ENCODE results near the gene DLX3.

DLX3 gene

GRCh38 chr17:49972486-49973270 is 22.3 kb downstream of the DLX3 start:
- DNase-seq, result no peak

- DNase-seq, result no peak
Measured at GRCh38 chr17:49971848-49972485, 23.1 kb downstream of the DLX3 start.

- DNase-seq, result no peak
Measured at GRCh38 chr17:49971199-49971847, 23.7 kb downstream of the DLX3 start.

GRCh38 chr17:49970498-49970897 is 24.5 kb downstream of the DLX3 start:
- no peak for DNase-seq

GRCh38 chr17:49969795-49970389 is 25.1 kb downstream of the DLX3 start:
- no peak for DNase-seq

DNA sequence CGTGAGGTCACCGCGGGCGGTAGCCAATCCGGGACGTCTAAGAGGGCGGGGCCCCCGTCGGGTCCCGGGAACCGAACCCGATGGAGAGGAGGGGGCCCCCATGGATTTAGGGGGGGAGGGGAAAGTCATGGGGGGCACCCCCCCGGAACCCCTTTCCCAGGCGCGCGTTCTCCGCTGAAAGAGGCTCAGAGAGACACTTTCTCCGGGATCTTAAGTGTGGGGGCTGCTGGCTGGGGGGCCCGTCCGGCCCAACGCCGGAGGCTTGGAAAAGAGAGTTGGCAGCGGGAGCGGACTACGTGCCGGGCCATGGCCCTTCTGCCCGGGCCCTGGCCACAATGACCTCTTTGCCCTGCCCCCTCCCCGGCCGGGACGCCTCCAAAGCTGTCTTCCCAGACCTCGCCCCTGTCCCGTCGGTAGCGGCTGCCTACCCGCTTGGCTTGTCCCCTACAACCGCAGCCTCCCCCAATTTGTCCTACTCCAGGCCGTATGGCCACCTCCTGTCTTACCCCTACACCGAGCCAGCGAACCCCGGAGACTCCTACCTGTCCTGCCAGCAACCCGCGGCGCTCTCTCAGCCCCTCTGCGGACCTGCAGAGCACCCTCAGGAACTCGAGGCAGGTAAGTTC is 25.8 kb downstream of the DLX3 start, which contains the start of gene DLX4:
Gene DLX4 (plus strand): TSS at position 57 of the 626 bp plus-strand sequence. CDS start 279 bp downstream, at position 336.
- no peak for DNase-seq

GRCh38 chr17:49968405-49969133 is 26.5 kb downstream of the DLX3 start:
- DNase-seq, result peak; percentile 37

DNA sequence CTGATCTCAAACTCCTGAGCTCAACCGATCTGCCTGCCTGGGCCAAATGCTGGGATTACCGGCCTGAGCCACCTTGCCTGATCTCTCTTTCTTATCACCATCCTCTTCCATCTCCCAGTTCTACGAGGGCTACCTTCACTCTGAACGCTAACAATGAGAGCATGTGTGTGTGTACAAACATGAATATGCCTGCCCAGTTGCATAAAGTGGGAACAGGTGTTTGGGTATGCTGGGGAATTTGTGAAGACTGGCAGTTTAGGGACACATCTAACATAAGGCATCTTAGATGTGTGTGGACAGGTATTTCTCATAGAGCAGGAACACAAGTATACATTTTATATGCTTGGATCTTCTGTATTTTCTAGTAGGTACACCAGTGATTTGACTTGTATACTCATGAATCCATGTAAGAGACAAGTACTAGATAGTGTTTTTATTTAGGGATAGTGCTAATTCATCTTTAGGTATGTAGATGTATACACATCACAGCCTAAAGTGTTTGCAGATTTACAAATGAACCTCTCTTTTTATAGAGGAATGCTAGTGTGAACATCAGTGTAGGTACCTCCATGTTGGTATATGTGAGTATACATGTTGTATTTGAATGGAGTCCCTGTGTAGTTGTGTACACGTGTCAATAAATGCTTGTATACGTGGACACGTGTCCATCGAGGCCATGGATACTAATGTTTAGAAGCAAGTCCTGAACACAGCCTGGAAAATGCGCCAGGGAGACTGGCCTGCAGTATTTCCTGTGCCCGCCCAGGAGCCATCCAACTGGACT is 27.2 kb downstream of the DLX3 start:
- DNase-seq, result no peak

DNA sequence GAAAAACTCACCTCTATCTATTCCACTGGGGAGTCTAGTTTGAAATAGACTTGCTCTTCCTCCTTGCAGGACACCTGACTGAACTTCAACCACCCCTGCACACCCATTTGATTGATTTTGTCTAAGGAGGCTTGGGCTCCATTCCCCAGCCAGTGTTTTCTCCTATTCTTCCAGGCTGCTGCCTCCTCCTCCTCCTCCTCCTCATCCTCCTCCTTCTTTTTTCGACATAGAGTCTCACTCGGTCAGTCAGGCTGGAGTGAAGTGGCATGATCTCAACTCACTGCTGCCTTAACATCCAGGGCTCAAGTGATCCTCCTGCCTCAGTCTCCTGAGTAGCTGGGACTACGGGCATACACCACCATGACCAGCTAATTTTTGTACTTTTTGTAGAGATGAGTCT is 27.8 kb downstream of the DLX3 start:
- no peak for DNase-seq

- DNase-seq, result no peak
Measured at GRCh38 chr17:49966767-49967166, 28.3 kb downstream of the DLX3 start.

DNA sequence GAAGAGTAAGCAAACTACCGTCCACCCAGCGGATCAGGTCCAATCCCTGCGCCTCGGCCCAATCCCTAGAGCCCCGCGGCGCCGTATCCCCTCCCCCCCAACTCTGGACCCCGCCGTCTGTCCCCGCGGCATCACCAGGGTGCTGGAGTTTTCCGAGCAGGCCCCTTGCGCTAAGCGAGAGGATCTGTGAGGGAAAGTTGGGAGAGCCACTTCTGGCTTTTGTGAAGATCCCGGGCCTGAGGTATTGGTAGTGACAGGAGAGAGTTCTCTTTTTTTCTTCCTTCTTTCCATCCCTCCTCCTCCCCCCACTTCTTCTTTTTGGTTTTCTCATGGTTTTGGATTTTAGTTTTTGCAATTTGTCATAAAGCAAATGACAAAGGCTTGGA is 29.5 kb downstream of the DLX3 start:
- no peak for DNase-seq

DNA sequence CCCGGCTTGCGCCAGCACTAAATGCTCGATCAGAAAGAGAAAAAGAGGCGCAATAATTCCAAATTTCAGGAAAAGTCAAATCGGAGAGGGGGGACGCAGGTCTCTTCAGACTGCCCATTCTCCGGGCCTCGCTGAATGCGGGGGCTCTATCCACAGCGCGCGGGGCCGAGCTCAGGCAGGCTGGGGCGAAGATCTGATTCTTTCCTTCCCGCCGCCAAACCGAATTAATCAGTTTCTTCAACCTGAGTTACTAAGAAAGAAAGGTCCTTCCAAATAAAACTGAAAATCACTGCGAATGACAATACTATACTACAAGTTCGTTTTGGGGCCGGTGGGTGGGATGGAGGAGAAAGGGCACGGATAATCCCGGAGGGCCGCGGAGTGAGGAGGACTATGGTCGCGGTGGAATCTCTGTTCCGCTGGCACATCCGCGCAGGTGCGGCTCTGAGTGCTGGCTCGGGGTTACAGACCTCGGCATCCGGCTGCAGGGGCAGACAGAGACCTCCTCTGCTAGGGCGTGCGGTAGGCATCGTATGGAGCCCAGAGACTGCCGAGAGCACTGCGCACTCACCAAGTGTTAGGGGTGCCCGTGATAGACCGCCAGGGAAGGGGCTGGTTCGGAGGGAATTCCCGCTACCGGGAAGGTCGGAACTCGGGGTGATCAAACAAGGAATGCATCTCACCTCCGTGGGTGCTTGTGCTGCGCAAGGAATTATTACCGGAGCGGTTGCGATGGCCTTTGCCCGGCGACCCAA is 30.1 kb downstream of the DLX3 start:
- no peak for DNase-seq

DNA sequence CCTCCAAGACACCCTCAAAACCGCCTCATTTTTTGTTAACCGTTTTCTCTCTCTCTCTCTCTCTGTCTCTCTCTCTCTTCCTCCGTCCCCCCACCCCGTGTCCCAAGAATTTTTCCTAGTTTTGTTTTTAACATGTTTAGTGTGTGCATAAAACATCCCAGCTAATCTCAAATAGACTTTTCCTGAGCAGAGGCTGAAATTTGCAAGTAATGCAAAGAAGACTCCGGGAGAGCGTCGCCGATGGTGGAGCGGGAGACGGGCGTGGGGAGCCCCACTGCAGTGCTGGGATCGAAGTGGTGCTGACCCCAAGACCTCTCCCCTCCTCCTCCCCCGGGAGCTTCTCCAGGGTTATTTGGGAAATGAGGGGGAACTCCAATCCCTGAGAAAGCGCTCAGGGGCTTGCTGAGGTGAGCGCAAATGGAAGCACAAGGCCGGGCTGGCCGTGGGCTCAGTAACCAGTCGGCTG is 30.7 kb downstream of the DLX3 start:
- DNase-seq, result no peak

- DNase-seq, result no peak
Measured at GRCh38 chr17:49963626-49964302, 31.3 kb downstream of the DLX3 start.

GRCh38 chr17:49963309-49963625 is 31.8 kb downstream of the DLX3 start:
- DNase-seq, result no peak

DNA sequence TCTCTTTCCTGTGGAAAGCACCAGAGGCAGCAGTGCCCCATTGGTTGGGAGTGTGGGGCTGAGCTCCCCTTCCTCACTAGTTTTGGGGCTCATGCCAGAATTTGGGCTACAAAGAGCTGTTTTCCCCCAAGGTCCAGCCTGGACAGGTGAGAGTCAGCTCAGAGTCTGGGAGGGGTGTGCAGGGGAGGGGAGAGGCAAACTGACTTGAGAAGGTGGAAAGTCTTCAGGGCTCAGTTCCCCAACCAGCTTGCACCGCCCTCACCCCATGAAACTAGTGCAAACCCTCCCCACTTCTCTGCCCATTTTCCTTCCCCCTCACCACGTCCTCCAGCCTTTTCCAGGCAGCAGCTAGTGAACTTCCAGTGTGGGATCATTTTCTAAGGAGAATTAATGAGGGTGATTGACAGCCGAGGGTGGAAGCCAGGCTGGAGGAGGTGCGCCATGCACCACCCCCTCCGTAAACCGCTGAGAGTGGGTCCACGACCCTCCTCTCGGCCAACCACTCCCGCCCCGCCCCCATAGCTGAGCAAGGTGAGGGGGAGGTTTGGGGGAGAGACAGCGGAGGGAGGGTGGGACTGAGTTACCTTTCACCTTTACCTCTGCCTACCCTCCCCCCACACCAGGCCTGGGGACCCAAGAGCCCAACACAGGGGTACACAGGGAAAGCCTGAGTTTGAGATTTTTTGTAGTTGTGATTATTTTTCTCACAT is 32.3 kb downstream of the DLX3 start:
- no peak for DNase-seq

GRCh38 chr17:49959183-49959935 is 35.7 kb downstream of the DLX3 start:
- DNase-seq, result peak; percentile 18

GRCh38 chr17:49958723-49959122 is 36.3 kb downstream of the DLX3 start:
- no peak for DNase-seq
